HEK293 (cell line): ENCODE measurements around the gene AKAP12.

Experiments
- CTCF ChIA-PET: fragments of 350-600 bp; formaldehyde crosslinking; extraction: SDS; loops from one replicate; lab custom pipeline; 2021; ENCODE audit warnings: antibody characterized with exemption; lab: Yijun Ruan, JAX
- POLR2A ChIA-PET: fragments of 300-600 bp; formaldehyde crosslinking; extraction: SDS; loops from one replicate; lab custom pipeline; 2020; ENCODE audit warnings: antibody characterized with exemption, inconsistent platforms; lab: Yijun Ruan, JAX
- H3K27ac ChIP-seq: fragments of 200-500 bp; sonication (Bioruptor generic); 2 replicates; pipeline ENCODE4 v1.5.1; 2014; ENCODE audit warnings: low read depth, low read length, control low read depth, inconsistent platforms; ENCODE audit errors: extremely low read depth
- H3K36me3 ChIP-seq, 2 experiments: fragments of 200-500 bp in 1 of 2; sonication (Bioruptor generic) in 1 of 2; 1 replicate in 1 of 2; 2 replicates in 1 of 2; pipeline ENCODE4 v1.5.1; 2014 to 2017; ENCODE audit warnings: inconsistent platforms in 2 of 2, low read length in 2 of 2; ENCODE audit not compliant: control insufficient read depth in 2 of 2, insufficient read depth in 1 of 2
- H3K4me1 ChIP-seq: fragments of 200-500 bp; sonication (Bioruptor generic); 2 replicates; pipeline ENCODE4 v1.5.1; 2014; ENCODE audit warnings: mild to moderate bottlenecking, low read length, inconsistent platforms; ENCODE audit not compliant: control insufficient read depth, insufficient read depth
- H3K4me3 ChIP-seq: 2 replicates; pipeline ENCODE4 v1.5.1; 2011; ENCODE audit warnings: low read depth, mild to moderate bottlenecking, control low read depth, low read length, moderate library complexity
- H3K9me3 ChIP-seq: fragments of 200-500 bp; sonication (Bioruptor generic); 2 replicates; pipeline ENCODE4 v1.5.1; 2014; ENCODE audit warnings: low read depth, low read length, inconsistent platforms; ENCODE audit not compliant: control insufficient read depth, insufficient read depth
- BCL11A ChIP-seq: fragments of 450-650 bp; formaldehyde crosslinking; IDR thresholded peaks from 2 replicates; pipeline ENCODE4 v1.5.1; 2016; ENCODE audit warnings: low read depth, missing biosample characterization, missing genetic modification characterization
- BCL11B ChIP-seq: fragments of 450-650 bp; formaldehyde crosslinking; IDR thresholded peaks from 2 replicates; pipeline ENCODE4 v1.5.1; 2016; ENCODE audit warnings: low read depth, missing biosample characterization, missing genetic modification characterization
- GLI2 ChIP-seq: fragments of 450-650 bp; formaldehyde crosslinking; IDR thresholded peaks from 2 replicates; pipeline ENCODE4; 2017; ENCODE audit warnings: missing biosample characterization, missing genetic modification characterization, low read depth, borderline replicate concordance
- GLIS1 ChIP-seq: fragments of 450-650 bp; formaldehyde crosslinking; IDR thresholded peaks from 2 replicates; pipeline ENCODE4 v1.5.1; 2016; ENCODE audit warnings: missing biosample characterization, missing genetic modification characterization
- HOXD13 ChIP-seq: sonication (generic); formaldehyde crosslinking; IDR thresholded peaks from 2 replicates; pipeline ENCODE4 v1.8.0; 2022; ENCODE audit warnings: missing genetic modification reagents, borderline replicate concordance
- IKZF3 ChIP-seq: fragments of 450-650 bp; IDR thresholded peaks from 2 replicates; pipeline ENCODE4 v1.5.0; 2018; ENCODE audit warnings: missing biosample characterization, mild to moderate bottlenecking, missing genetic modification characterization, moderate library complexity
- MZF1 ChIP-seq: fragments of 450-650 bp; formaldehyde crosslinking; IDR thresholded peaks from 2 replicates; pipeline ENCODE4 v1.5.1; 2017; ENCODE audit warnings: missing biosample characterization, missing genetic modification characterization, borderline replicate concordance
- PRDM1 ChIP-seq: fragments of 450-650 bp; formaldehyde crosslinking; IDR thresholded peaks from 2 replicates; pipeline ENCODE4; 2016; ENCODE audit warnings: missing biosample characterization, missing genetic modification characterization
- ZBTB7A ChIP-seq: fragments of 450-650 bp; formaldehyde crosslinking; IDR thresholded peaks from 2 replicates; pipeline ENCODE4 v1.5.1; 2016; ENCODE audit warnings: low read depth, missing biosample characterization, missing genetic modification characterization
- ZEB2 ChIP-seq: fragments of 450-650 bp; formaldehyde crosslinking; IDR thresholded peaks from 2 replicates; pipeline ENCODE4 v1.5.1; 2016; ENCODE audit warnings: missing biosample characterization, missing genetic modification characterization
- ZNF10 ChIP-seq: fragments of 450-650 bp; formaldehyde crosslinking; IDR thresholded peaks from 2 replicates; pipeline ENCODE4 v1.5.1; 2017; ENCODE audit warnings: missing biosample characterization, missing genetic modification characterization
- ZNF121 ChIP-seq: fragments of 450-650 bp; formaldehyde crosslinking; IDR thresholded peaks from 2 replicates; pipeline ENCODE4 v1.5.1; 2016; ENCODE audit warnings: missing biosample characterization, missing genetic modification characterization
- ZNF133 ChIP-seq: fragments of 450-650 bp; formaldehyde crosslinking; IDR thresholded peaks from 2 replicates; pipeline ENCODE4 v1.5.1; 2016; ENCODE audit warnings: missing biosample characterization, missing genetic modification characterization
- ZNF169 ChIP-seq: fragments of 450-650 bp; formaldehyde crosslinking; IDR thresholded peaks from 2 replicates; pipeline ENCODE4 v1.5.1; 2016; ENCODE audit warnings: missing biosample characterization, missing genetic modification characterization
- ZNF19 ChIP-seq: fragments of 450-650 bp; formaldehyde crosslinking; IDR thresholded peaks from 2 replicates; pipeline ENCODE4; 2016; ENCODE audit warnings: missing biosample characterization, missing genetic modification characterization, low read depth
- ZNF2 ChIP-seq: fragments of 450-650 bp; formaldehyde crosslinking; IDR thresholded peaks from 2 replicates; pipeline ENCODE4 v1.5.1; 2016; ENCODE audit warnings: missing biosample characterization, missing genetic modification characterization
- ZNF221 ChIP-seq: fragments of 450-650 bp; formaldehyde crosslinking; IDR thresholded peaks from 2 replicates; pipeline ENCODE4 v1.5.1; 2017; ENCODE audit warnings: missing biosample characterization, missing genetic modification characterization, borderline replicate concordance
- ZNF266 ChIP-seq: fragments of 450-650 bp; formaldehyde crosslinking; IDR thresholded peaks from 2 replicates; pipeline ENCODE4 v1.5.1; 2016; ENCODE audit warnings: missing biosample characterization, missing genetic modification characterization, low read depth
- ZNF335 ChIP-seq: fragments of 450-650 bp; formaldehyde crosslinking; conservative IDR thresholded peaks from 2 replicates; pipeline ENCODE4 v1.5.1; 2016; ENCODE audit warnings: missing biosample characterization, missing genetic modification characterization
- ZNF341 ChIP-seq: fragments of 450-650 bp; formaldehyde crosslinking; IDR thresholded peaks from 2 replicates; pipeline ENCODE4; 2016; ENCODE audit warnings: low read depth, missing biosample characterization, missing genetic modification characterization
- ZNF354C ChIP-seq: fragments of 450-650 bp; formaldehyde crosslinking; IDR thresholded peaks from 2 replicates; pipeline ENCODE4 v1.5.1; 2016; ENCODE audit warnings: missing biosample characterization, missing genetic modification characterization, low read depth, borderline replicate concordance
- ZNF404 ChIP-seq: fragments of 450-650 bp; formaldehyde crosslinking; IDR thresholded peaks from 2 replicates; pipeline ENCODE4 v1.5.1; 2017; ENCODE audit warnings: missing biosample characterization, missing genetic modification characterization
- ZNF514 ChIP-seq: fragments of 450-650 bp; formaldehyde crosslinking; IDR thresholded peaks from 2 replicates; pipeline ENCODE4 v1.5.1; 2016; ENCODE audit warnings: missing biosample characterization, missing genetic modification characterization
- ZNF561 ChIP-seq: fragments of 450-650 bp; IDR thresholded peaks from 2 replicates; pipeline ENCODE4 v1.5.1; 2018; ENCODE audit warnings: missing biosample characterization, missing genetic modification characterization, borderline replicate concordance
- ZNF747 ChIP-seq: fragments of 450-650 bp; formaldehyde crosslinking; IDR thresholded peaks from 2 replicates; pipeline ENCODE4 v1.5.1; 2016; ENCODE audit warnings: missing biosample characterization, missing genetic modification characterization
- TF ChIP-seq, protein P1 (sequence below): fragments of 450-650 bp; formaldehyde crosslinking; IDR thresholded peaks from 2 replicates; pipeline ENCODE4 v1.5.1; 2016; ENCODE audit warnings: missing biosample characterization, missing genetic modification characterization, borderline replicate concordance
- TF ChIP-seq, protein P2 (sequence below): fragments of 450-650 bp; formaldehyde crosslinking; IDR thresholded peaks from 2 replicates; pipeline ENCODE4 v1.5.1; 2016; ENCODE audit warnings: missing biosample characterization, missing genetic modification characterization
- TF ChIP-seq, protein P3 (sequence below): fragments of 450-650 bp; formaldehyde crosslinking; IDR thresholded peaks from 2 replicates; pipeline ENCODE4 v1.5.1; 2016; ENCODE audit warnings: missing biosample characterization, missing genetic modification characterization
- TF ChIP-seq, protein P4 (sequence below): fragments of 450-650 bp; formaldehyde crosslinking; IDR thresholded peaks from 2 replicates; pipeline ENCODE4 v1.5.1; 2016; ENCODE audit warnings: missing biosample characterization, missing genetic modification characterization

The AKAP12 gene

DNA sequence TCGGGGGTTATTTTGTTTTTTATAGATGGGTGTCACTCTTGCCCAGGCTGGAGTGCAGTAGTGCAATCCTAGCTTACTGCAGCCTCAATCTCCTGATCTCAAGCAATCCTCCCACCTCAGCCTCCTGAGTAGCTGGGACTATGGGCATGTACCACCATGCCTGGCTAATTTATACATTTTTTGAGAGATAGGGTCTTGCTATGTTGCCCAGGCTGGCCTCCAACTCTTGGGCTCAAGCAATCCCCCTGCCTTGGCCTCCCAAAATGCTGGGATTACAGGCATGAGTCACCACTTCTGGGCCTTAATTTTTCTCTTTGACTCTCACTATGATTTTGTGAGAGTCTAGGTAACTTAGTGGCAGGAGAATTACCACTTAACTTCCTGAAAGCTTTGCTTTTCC is 23.3 kb downstream of the AKAP12 start:
- no peaks in the 10 kb centered on the region for H3K4me1 ChIP-seq
- ChIA-PET CTCF (interaction anchor here (0.6 to 1.3 kb wide), 4 partner anchors 26 to 333 kb away, joined by 3 to 5 read pairs (median 3); no protein-coding TSS in a partner anchor), POLR2A (no interaction called here)
- H3K36me3 ChIP-seq = no peaks in the 10 kb centered on the region
- H3K4me3 ChIP-seq = no peak overlapping the region
- TF ChIP-seq ZNF2 (tag by site-specific recombination) (no peak), ZNF747 (tag by site-specific recombination) (no peak), ZNF121 (tag by site-specific recombination) (peak; percentile 76), BCL11B (no peak), ZNF561 (tag by site-specific recombination) (no peak), ZEB2 (tag by site-specific recombination) (no peak), GLIS1 (no peak), MZF1 (tag by site-specific recombination) (peak; percentile 69; the same call in 1 of the 2 replicates), PRDM1 (peak; percentile 46; the same call in 1 of the 2 replicates), ZNF404 (tag by site-specific recombination) (no peak), GLI2 (tag by site-specific recombination) (no peak), IKZF3 (tag by site-specific recombination) (no peak), ZNF19 (tag by site-specific recombination) (no peak), ZNF10 (tag by site-specific recombination) (no peak), ZNF354C (no peak)
- TF ChIP-seq, protein P1, sequence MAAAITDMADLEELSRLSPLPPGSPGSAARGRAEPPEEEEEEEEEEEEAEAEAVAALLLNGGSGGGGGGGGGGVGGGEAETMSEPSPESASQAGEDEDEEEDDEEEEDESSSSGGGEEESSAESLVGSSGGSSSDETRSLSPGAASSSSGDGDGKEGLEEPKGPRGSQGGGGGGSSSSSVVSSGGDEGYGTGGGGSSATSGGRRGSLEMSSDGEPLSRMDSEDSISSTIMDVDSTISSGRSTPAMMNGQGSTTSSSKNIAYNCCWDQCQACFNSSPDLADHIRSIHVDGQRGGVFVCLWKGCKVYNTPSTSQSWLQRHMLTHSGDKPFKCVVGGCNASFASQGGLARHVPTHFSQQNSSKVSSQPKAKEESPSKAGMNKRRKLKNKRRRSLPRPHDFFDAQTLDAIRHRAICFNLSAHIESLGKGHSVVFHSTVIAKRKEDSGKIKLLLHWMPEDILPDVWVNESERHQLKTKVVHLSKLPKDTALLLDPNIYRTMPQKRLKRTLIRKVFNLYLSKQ = no peak
- TF ChIP-seq, protein P2, sequence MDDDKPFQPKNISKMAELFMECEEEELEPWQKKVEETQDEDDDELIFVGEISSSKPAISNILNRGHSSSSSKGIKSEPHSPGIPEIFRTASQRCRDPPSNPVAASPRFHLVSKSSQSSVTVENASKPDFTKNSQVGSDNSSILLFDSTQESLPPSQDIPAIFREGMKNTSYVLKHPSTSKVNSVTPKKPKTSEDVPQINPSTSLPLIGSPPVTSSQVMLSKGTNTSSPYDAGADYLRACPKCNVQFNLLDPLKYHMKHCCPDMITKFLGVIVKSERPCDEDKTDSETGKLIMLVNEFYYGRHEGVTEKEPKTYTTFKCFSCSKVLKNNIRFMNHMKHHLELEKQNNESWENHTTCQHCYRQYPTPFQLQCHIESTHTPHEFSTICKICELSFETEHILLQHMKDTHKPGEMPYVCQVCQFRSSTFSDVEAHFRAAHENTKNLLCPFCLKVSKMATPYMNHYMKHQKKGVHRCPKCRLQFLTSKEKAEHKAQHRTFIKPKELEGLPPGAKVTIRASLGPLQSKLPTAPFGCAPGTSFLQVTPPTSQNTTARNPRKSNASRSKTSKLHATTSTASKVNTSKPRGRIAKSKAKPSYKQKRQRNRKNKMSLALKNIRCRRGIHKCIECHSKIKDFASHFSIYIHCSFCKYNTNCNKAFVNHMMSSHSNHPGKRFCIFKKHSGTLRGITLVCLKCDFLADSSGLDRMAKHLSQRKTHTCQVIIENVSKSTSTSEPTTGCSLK (tag by site-specific recombination) = no peak
- no peak overlapping the region for H3K27ac ChIP-seq
- H3K9me3 ChIP-seq = no peaks in the 10 kb centered on the region

DNA sequence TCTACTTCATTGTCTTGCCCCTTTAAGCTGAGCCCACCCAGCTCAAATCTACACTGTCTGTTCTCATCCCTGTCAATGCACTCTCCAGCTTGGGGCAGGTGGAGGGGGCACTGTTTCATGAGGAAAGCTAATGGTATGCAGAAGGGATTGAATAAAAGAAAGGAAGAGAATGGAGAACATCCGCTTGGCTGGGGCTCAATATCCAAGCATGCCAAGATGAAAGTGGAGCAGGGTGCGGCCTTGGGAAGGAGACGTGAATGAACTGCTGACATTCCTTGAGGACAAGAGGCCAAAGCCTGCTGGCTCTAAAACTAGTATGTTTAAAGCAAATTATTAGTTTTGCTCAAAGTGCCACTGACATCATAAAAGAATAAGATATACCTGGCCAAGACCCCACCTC is 24.2 kb downstream of the AKAP12 start:
- Histone ChIP-seq H3K9me3 (no peaks in the 10 kb centered on the region), H3K4me1 (no peaks in the 10 kb centered on the region), H3K4me3 (no peak overlapping the region), H3K36me3 (no peaks in the 10 kb centered on the region), H3K27ac (no peak overlapping the region)
- ChIA-PET POLR2A (no interaction called here), CTCF (interaction anchor here (0.6 to 0.9 kb wide), 6 partner anchors 61 to 357 kb away, joined by 3 to 4 read pairs (median 3); no protein-coding TSS in a partner anchor)
- TF ChIP-seq, protein P3, sequence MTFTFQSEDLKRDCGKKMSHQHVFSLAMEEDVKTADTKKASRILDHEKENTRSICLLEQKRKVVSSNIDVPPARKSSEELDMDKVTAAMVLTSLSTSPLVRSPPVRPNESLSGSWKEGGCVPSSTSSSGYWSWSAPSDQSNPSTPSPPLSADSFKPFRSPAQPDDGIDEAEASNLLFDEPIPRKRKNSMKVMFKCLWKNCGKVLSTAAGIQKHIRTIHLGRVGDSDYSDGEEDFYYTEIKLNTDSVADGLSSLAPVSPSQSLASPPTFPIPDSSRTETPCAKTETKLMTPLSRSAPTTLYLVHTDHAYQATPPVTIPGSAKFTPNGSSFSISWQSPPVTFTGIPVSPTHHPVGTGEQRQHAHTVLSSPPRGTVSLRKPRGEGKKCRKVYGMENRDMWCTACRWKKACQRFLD (tag by site-specific recombination) = no peak
- no peak for TF ChIP-seq ZBTB7A (tag by site-specific recombination)
- TF ChIP-seq ZNF341 = no peak
- TF ChIP-seq, protein P4, sequence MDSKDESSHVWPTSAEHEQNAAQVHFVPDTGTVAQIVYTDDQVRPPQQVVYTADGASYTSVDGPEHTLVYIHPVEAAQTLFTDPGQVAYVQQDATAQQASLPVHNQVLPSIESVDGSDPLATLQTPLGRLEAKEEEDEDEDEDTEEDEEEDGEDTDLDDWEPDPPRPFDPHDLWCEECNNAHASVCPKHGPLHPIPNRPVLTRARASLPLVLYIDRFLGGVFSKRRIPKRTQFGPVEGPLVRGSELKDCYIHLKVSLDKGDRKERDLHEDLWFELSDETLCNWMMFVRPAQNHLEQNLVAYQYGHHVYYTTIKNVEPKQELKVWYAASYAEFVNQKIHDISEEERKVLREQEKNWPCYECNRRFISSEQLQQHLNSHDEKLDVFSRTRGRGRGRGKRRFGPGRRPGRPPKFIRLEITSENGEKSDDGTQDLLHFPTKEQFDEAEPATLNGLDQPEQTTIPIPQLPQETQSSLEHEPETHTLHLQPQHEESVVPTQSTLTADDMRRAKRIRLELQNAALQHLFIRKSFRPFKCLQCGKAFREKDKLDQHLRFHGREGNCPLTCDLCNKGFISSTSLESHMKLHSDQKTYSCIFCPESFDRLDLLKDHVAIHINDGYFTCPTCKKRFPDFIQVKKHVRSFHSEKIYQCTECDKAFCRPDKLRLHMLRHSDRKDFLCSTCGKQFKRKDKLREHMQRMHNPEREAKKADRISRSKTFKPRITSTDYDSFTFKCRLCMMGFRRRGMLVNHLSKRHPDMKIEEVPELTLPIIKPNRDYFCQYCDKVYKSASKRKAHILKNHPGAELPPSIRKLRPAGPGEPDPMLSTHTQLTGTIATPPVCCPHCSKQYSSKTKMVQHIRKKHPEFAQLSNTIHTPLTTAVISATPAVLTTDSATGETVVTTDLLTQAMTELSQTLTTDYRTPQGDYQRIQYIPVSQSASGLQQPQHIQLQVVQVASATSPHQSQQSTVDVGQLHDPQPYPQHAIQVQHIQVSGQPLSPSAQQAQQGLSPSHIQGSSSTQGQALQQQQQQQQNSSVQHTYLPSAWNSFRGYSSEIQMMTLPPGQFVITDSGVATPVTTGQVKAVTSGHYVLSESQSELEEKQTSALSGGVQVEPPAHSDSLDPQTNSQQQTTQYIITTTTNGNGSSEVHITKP (tag by site-specific recombination) = no peak
- no peak for TF ChIP-seq HOXD13 (CRISPR knock-in tag)
- TF ChIP-seq ZNF354C = no peak
- TF ChIP-seq ZNF514 = no peak
- no peak for TF ChIP-seq ZNF335
- TF ChIP-seq ZNF561 (tag by site-specific recombination) = no peak
- no peak for TF ChIP-seq BCL11A (tag by site-specific recombination)
- no peak for TF ChIP-seq ZNF266 (tag by site-specific recombination)
- TF ChIP-seq ZEB2 (tag by site-specific recombination) = no peak
- no peak for TF ChIP-seq ZNF169
- no peak for TF ChIP-seq ZNF133
- no peak for TF ChIP-seq ZNF221 (tag by site-specific recombination)
